Keratinocyte (primary cell): ENCODE measurements around the gene HELZ2.

Experiments
- EZH2 ChIP-seq: IDR thresholded peaks from one replicate; pipeline ENCODE4 v1.6.1; 2012; ENCODE audit warnings: inconsistent platforms, mild to moderate bottlenecking, low read length, moderate library complexity
- TF ChIP-seq, protein P1 (sequence below), 3 experiments: IDR thresholded peaks in 1 of 3; conservative IDR thresholded peaks in 1 of 3; optimal IDR thresholded peaks in 1 of 3; 2 replicates in 2 of 3; 3 replicates in 1 of 3; pipeline versions ENCODE3 to v1.5.1; 2011; ENCODE audit warnings: low read length in 3 of 3, mild to moderate bottlenecking in 3 of 3, moderate library complexity in 2 of 3, control low read depth in 1 of 3, inconsistent platforms in 1 of 3; ENCODE audit not compliant: insufficient read depth in 2 of 3; ENCODE audit errors: extremely low read depth in 1 of 3

DNA sequence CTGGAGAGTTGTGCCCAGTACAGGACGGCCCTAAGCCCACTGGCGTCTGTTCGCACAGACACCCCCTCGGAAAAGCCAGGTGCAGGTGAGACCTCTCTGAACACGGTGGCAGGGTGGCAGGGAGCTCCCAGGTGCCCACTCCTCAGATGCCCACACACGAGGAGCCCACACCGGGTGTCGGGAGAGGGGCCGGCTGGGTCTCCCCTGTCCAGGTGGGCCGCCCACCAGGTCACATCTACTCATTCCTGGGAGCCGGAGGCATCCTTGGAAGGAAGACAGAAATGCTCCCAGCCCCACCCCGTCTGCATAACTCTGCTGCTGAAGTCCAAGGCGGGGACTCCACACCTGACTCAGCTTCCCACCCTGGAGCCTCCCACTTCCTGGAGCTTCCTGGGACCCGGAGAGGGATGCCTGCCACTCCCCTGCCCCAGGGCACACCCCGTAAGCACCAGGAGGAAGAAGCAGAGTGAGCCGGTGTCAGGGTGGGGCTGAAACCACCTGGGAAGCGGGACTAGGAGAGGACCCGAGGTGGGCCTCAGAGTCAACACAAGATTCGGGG lies 29.0 kb downstream of the HELZ2 start:
- TF ChIP-seq EZH2 = no peak
- TF ChIP-seq, protein P1, sequence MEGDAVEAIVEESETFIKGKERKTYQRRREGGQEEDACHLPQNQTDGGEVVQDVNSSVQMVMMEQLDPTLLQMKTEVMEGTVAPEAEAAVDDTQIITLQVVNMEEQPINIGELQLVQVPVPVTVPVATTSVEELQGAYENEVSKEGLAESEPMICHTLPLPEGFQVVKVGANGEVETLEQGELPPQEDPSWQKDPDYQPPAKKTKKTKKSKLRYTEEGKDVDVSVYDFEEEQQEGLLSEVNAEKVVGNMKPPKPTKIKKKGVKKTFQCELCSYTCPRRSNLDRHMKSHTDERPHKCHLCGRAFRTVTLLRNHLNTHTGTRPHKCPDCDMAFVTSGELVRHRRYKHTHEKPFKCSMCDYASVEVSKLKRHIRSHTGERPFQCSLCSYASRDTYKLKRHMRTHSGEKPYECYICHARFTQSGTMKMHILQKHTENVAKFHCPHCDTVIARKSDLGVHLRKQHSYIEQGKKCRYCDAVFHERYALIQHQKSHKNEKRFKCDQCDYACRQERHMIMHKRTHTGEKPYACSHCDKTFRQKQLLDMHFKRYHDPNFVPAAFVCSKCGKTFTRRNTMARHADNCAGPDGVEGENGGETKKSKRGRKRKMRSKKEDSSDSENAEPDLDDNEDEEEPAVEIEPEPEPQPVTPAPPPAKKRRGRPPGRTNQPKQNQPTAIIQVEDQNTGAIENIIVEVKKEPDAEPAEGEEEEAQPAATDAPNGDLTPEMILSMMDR (optimal IDR thresholded peaks at IDR 0.05 in 1 of 3, IDR thresholded peaks at IDR 0.05 in 1 of 3, conservative IDR thresholded peaks at IDR 0.05 in 1 of 3; ENCODE audit: extremely low read depth in 1 of 3, insufficient read depth in 2 of 3, low read length in 3 of 3) = no peak
